ENCODE results near the gene RAB24.

- TF ChIP-seq POLR2A (IDR thresholded peaks at IDR 0.05; ENCODE audit: low read length) (no peak), GATA1 (IDR thresholded peaks at IDR 0.05; ENCODE audit: low read depth, low read length) (no peak)
Observed at GRCh38 chr5:177334155-177334551, 30.6 kb upstream of the RAB24 start.

Data from erythroblast (primary cell).